ENCODE measurements around the gene APOA4.

Gene APOA4

GRCh38 chr11:116832350-116833290 is 9.5 kb upstream of the APOA4 start:
- H3K27ac ChIP-seq: no peak overlapping the region
- DNase-seq (ENCODE audit: low read depth, low spot score): no peak

- DNase-seq (ENCODE audit: low read depth, low spot score): no peak
- no peak overlapping the region for H3K27ac ChIP-seq
Observed at GRCh38 chr11:116831790-116832349, 8.8 kb upstream of the APOA4 start.

GRCh38 chr11:116830184-116830912 is 7.2 kb upstream of the APOA4 start:
- DNase-seq (ENCODE audit: low read depth, low spot score): no peak
- H3K27ac ChIP-seq: no peak overlapping the region

GRCh38 chr11:116829525-116830183 is 6.5 kb upstream of the APOA4 start, which contains the start of gene APOC3:
Gene APOC3 (plus strand): TSS chr11:116829907. CDS start chr11:116830583, 676 bp downstream.
- DNase-seq (ENCODE audit: low read depth, low spot score): no peak
- no peak within 1 kb of the TSS for H3K27ac ChIP-seq

GRCh38 chr11:116828632-116829524 is 5.8 kb upstream of the APOA4 start:
- no peak for DNase-seq (ENCODE audit: low read depth, low spot score)
- no peak overlapping the region for H3K27ac ChIP-seq

GRCh38 chr11:116827461-116827860 is 4.4 kb upstream of the APOA4 start:
- H3K27ac ChIP-seq: no peak overlapping the region
- DNase-seq (ENCODE audit: low read depth, low spot score): no peak

GRCh38 chr11:116826751-116827431 is 3.8 kb upstream of the APOA4 start:
- DNase-seq (ENCODE audit: low read depth, low spot score): no peak
- no peak overlapping the region for H3K27ac ChIP-seq

- no peak overlapping the region for H3K27ac ChIP-seq
- no peak for DNase-seq (ENCODE audit: low read depth, low spot score)
Observed at GRCh38 chr11:116825854-116826750, 3.0 kb upstream of the APOA4 start.

GRCh38 chr11:116825434-116825833 is 2.3 kb upstream of the APOA4 start:
- no peak for DNase-seq (ENCODE audit: low read depth, low spot score)
- H3K27ac ChIP-seq: no peak overlapping the region

- H3K27ac ChIP-seq: no peak overlapping the region
- no peak for DNase-seq (ENCODE audit: low read depth, low spot score)
Observed at GRCh38 chr11:116822575-116822974, 529 bp downstream of the APOA4 start.

GRCh38 chr11:116821050-116821918 is 1.8 kb downstream of the APOA4 start:
- no peak for DNase-seq (ENCODE audit: low read depth, low spot score)
- no peak overlapping the region for H3K27ac ChIP-seq

GRCh38 chr11:116819049-116819448 is 4.1 kb downstream of the APOA4 start:
- DNase-seq (ENCODE audit: low read depth, low spot score): no peak

GRCh38 chr11:116814502-116814901 is 8.6 kb downstream of the APOA4 start:
- no peak for DNase-seq (ENCODE audit: low read depth, low spot score)
- no peak overlapping the region for H3K27ac ChIP-seq

More at GRCh38 chr11:116819049-116819448, 4.1 kb downstream of the APOA4 start:
- no peak overlapping the region for H3K27ac ChIP-seq

- no peak for DNase-seq (ENCODE audit: low read depth, low spot score)
- no peak overlapping the region for H3K27ac ChIP-seq
Observed at GRCh38 chr11:116813781-116814471, 9.2 kb downstream of the APOA4 start.

GRCh38 chr11:116813170-116813569 is 9.9 kb downstream of the APOA4 start:
- DNase-seq (ENCODE audit: low read depth, low spot score): no peak
- no peak overlapping the region for H3K27ac ChIP-seq

GRCh38 chr11:116812109-116812508 is 11.0 kb downstream of the APOA4 start:
- H3K27ac ChIP-seq: no peak overlapping the region
- DNase-seq (ENCODE audit: low read depth, low spot score): no peak

Data from epithelial cell of prostate (primary cell).